ENCODE measurements around the gene PIK3CD.

PIK3CD gene

DNA sequence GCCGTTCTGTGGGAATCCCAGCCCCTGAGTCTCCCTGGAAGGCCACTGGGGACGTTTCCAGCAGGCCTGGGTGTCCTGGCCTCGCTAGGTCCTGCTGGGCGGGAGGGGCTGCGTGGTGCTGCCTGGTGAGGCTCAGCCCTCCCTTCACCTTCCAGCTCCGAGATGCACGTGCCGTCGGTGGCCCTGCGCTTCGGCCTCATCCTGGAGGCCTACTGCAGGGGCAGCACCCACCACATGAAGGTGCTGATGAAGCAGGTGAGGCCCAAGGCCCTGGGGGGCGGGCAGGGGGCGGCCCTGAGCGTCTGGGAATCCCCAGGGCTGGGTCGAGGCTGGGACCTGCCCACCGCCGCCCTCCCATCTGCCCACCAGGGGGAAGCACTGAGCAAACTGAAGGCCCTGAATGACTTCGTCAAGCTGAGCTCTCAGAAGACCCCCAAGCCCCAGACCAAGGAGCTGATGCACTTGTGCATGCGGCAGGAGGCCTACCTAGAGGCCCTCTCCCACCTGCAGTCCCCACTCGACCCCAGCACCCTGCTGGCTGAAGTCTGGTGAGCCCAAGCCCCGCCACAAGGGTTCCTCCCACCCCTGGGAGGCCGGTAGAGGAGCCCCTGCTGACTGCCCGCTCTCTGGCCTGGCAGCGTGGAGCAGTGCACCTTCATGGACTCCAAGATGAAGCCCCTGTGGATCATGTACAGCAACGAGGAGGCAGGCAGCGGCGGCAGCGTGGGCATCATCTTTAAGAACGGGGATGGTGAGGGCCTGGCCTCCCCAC is 70.3 kb downstream of the PIK3CD start:
- Histone ChIP-seq H2AFZ (ENCODE audit: low read length) (no peak overlapping the region), H3K9me3 (ENCODE audit: low read length) (peaks cover 5% of the 10 kb centered on the region; the same call in 1 of the 2 replicates), H3F3A (ENCODE audit: insufficient read depth, low read length) (no peaks in the 10 kb centered on the region), H3K27me3 (ENCODE audit: insufficient read depth, low read length) (no peaks in the 10 kb centered on the region), H4K20me1 (ENCODE audit: insufficient read depth, low read length) (no peaks in the 10 kb centered on the region), H3K4me3 (ENCODE audit: low read depth, low read length, poor library complexity, severe bottlenecking) (no peak overlapping the region), H3K27ac (ENCODE audit: low read depth, low read length, poor library complexity, severe bottlenecking) (peak overlapping the region; percentile 61), H3K9me2 (ENCODE audit: low read depth, low read length) (no peaks in the 10 kb centered on the region), H3K4me1 (ENCODE audit: insufficient read depth, low read length, severe bottlenecking) (peaks cover 43% of the 10 kb centered on the region), H3K36me3 (ENCODE audit: insufficient read depth, low read length) (peaks cover 50% of the 10 kb centered on the region), H3K4me2 (ENCODE audit: low read length) (peak overlapping the region; percentile 21; the same call in 1 of the 2 replicates), H3K79me2 (ENCODE audit: insufficient read depth, low read length) (no peaks in the 10 kb centered on the region), H3K9ac (ENCODE audit: low read length) (peak overlapping the region; percentile 11; the same call in 1 of the 2 replicates)
- TF ChIP-seq EZH2 (IDR thresholded peaks at IDR 0.05; ENCODE audit: borderline replicate concordance, low read length), result no peak
- TF ChIP-seq, protein P1, sequence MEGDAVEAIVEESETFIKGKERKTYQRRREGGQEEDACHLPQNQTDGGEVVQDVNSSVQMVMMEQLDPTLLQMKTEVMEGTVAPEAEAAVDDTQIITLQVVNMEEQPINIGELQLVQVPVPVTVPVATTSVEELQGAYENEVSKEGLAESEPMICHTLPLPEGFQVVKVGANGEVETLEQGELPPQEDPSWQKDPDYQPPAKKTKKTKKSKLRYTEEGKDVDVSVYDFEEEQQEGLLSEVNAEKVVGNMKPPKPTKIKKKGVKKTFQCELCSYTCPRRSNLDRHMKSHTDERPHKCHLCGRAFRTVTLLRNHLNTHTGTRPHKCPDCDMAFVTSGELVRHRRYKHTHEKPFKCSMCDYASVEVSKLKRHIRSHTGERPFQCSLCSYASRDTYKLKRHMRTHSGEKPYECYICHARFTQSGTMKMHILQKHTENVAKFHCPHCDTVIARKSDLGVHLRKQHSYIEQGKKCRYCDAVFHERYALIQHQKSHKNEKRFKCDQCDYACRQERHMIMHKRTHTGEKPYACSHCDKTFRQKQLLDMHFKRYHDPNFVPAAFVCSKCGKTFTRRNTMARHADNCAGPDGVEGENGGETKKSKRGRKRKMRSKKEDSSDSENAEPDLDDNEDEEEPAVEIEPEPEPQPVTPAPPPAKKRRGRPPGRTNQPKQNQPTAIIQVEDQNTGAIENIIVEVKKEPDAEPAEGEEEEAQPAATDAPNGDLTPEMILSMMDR (IDR thresholded peaks at IDR 0.05; ENCODE audit: low read length), result peak; percentile 87

DNA sequence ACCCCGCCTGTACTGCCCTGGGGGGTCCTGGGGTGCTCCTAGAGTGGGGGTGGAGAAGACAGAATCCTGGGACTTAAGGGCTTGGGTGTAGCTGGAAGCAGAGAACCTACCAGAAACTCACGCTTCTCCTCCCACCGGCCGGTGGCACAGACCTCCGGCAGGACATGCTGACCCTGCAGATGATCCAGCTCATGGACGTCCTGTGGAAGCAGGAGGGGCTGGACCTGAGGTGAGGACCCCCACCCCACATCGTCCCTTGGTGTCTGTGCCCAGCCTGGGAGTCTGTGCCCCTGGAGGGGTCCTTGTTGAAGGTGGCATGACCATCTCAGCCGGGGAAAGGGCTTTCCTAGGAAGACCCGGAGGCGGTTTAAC is 70.8 kb downstream of the PIK3CD start:
- H3K4me1 ChIP-seq (ENCODE audit: insufficient read depth, low read length, severe bottlenecking), result peaks cover 38% of the 10 kb centered on the region
- no peak for TF ChIP-seq EZH2 (IDR thresholded peaks at IDR 0.05; ENCODE audit: borderline replicate concordance, low read length)
- TF ChIP-seq, protein P1 (IDR thresholded peaks at IDR 0.05; ENCODE audit: low read length), result no peak
- no peaks in the 10 kb centered on the region for H3K79me2 ChIP-seq (ENCODE audit: insufficient read depth, low read length)
- peaks cover 54% of the 10 kb centered on the region for H3K36me3 ChIP-seq (ENCODE audit: insufficient read depth, low read length)
- H2AFZ ChIP-seq (ENCODE audit: low read length), result no peak overlapping the region
- peaks cover 5% of the 10 kb centered on the region; the same call in 1 of the 2 replicates for H3K9me3 ChIP-seq (ENCODE audit: low read length)
- no peak overlapping the region for H3K27ac ChIP-seq (ENCODE audit: low read depth, low read length, poor library complexity, severe bottlenecking)
- H4K20me1 ChIP-seq (ENCODE audit: insufficient read depth, low read length), result no peaks in the 10 kb centered on the region
- H3K4me3 ChIP-seq (ENCODE audit: low read depth, low read length, poor library complexity, severe bottlenecking), result no peak overlapping the region
- H3K27me3 ChIP-seq (ENCODE audit: insufficient read depth, low read length), result no peaks in the 10 kb centered on the region
- no peaks in the 10 kb centered on the region for H3K9me2 ChIP-seq (ENCODE audit: low read depth, low read length)
- H3K9ac ChIP-seq (ENCODE audit: low read length), result no peak overlapping the region
- H3K4me2 ChIP-seq (ENCODE audit: low read length), result no peak overlapping the region
- no peaks in the 10 kb centered on the region for H3F3A ChIP-seq (ENCODE audit: insufficient read depth, low read length)

DNA sequence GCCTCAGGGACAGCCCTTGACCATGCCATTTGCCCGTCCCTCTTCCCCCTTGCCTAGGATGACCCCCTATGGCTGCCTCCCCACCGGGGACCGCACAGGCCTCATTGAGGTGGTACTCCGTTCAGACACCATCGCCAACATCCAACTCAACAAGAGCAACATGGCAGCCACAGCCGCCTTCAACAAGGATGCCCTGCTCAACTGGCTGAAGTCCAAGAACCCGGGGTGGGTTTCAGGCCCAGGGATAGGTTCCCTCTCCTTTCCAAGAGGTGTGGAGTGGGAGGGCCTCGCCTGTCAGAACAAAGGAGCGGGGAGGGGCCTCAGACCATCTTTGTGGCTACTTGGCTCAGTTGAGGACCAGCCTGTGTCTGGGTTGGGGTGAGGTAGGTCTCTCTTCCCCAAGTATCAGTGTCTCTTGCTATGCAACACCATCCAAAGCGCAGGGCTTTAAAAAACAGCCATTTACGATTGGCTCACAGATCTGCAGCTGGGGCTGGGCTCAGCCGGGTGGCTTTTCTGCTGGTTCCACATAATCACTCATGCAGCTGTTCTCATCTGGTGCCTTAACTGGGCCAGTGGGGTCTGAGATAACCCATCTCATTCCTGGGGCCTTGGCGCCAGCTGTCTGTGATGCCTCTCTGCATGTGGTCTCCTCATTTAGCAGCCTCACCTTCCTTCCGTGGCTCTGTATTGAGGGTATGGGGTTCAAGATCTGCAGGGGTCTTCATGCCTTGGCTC is 71.7 kb downstream of the PIK3CD start:
- H3K9me2 ChIP-seq (ENCODE audit: low read depth, low read length), result no peaks in the 10 kb centered on the region
- TF ChIP-seq, protein P1 (IDR thresholded peaks at IDR 0.05; ENCODE audit: low read length), result no peak
- TF ChIP-seq EZH2 (IDR thresholded peaks at IDR 0.05; ENCODE audit: borderline replicate concordance, low read length), result no peak
- H3K27me3 ChIP-seq (ENCODE audit: insufficient read depth, low read length), result no peaks in the 10 kb centered on the region
- H3K36me3 ChIP-seq (ENCODE audit: insufficient read depth, low read length), result peaks cover 62% of the 10 kb centered on the region
- peaks cover 29% of the 10 kb centered on the region for H3K4me1 ChIP-seq (ENCODE audit: insufficient read depth, low read length, severe bottlenecking)
- H4K20me1 ChIP-seq (ENCODE audit: insufficient read depth, low read length), result no peaks in the 10 kb centered on the region
- H3K9me3 ChIP-seq (ENCODE audit: low read length), result peaks cover 5% of the 10 kb centered on the region; the same call in 1 of the 2 replicates
- no peak overlapping the region for H3K27ac ChIP-seq (ENCODE audit: low read depth, low read length, poor library complexity, severe bottlenecking)
- H3K79me2 ChIP-seq (ENCODE audit: insufficient read depth, low read length), result no peaks in the 10 kb centered on the region
- H3F3A ChIP-seq (ENCODE audit: insufficient read depth, low read length), result 0 out of 2 replicates have a peak, but pooled peaks cover under 1% of the 10 kb centered on the region
- no peak overlapping the region for H2AFZ ChIP-seq (ENCODE audit: low read length)
- H3K9ac ChIP-seq (ENCODE audit: low read length), result no peak overlapping the region
- H3K4me2 ChIP-seq (ENCODE audit: low read length), result no peak overlapping the region
- no peak overlapping the region for H3K4me3 ChIP-seq (ENCODE audit: low read depth, low read length, poor library complexity, severe bottlenecking)

All from OCI-LY1 (cell line).